ENCODE measurements around the gene PRAC1.
A peak's percentile ranks its signal among the peaks of the same experiment; 100 is the strongest.

The PRAC1 gene

DNA sequence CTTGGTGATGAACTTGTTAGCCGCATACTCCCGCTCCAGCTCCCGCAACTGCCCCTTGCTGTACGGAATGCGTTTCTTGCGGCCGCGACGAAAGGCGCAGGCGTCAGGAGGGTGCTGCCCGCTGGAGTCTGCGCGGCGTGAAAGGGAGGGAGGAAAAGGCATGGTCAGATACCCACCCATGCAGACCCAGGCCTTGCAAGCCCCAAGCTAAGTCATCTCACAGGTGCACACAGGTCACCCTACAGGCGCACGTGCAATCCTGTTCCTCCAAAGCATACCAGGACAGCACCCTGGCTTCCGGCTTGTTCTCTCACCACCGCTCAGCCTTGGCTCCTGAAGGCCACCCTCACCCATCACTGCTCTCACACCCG, 4.6 kb upstream of the PRAC1 start:
- Histone ChIP-seq H3K27ac (replicated peaks; ENCODE audit: low read length) (no peak overlapping the region), H3K27me3 (ENCODE audit: control insufficient read depth in 3 of 3, insufficient read depth in 3 of 3, low read depth in 1 of 3, low read length in 3 of 3) (peaks cover 69 to 99% (median 96%) of the 10 kb centered on the region in 3 experiments), H3K9me3 (replicated peaks in 1 of 2; ENCODE audit: control insufficient read depth in 2 of 2, insufficient read depth in 1 of 2, low read depth in 1 of 2, low read length in 2 of 2) (peaks cover 0 to 11% of the 10 kb centered on the region in 2 donors), H2AFZ (ENCODE audit: low read length) (no peak overlapping the region), H3K4me3 (ENCODE audit: low read length in 2 of 2) (peak overlapping the region in 1 of 2 donors; percentile 2), H3K36me3 (replicated peaks in 1 of 2; ENCODE audit: control insufficient read depth in 2 of 2, insufficient read depth in 2 of 2, low read length in 2 of 2) (no peaks in the 10 kb centered on the region), H2AK5ac (ENCODE audit: low read depth, low read length) (no peak overlapping the region), H4K8ac (ENCODE audit: low read depth, low read length) (no peak overlapping the region), H3K18ac (ENCODE audit: low read length) (no peak overlapping the region), H2BK120ac (ENCODE audit: low read depth, low read length) (no peak overlapping the region), H3K4me2 (ENCODE audit: insufficient read depth, low read length, poor library complexity, severe bottlenecking) (no peak overlapping the region), H4K91ac (ENCODE audit: low read depth, low read length, poor library complexity) (no peak overlapping the region), H2BK5ac (ENCODE audit: low read length) (no peak overlapping the region), H2BK15ac (ENCODE audit: low read length) (no peak overlapping the region), H3K9ac (ENCODE audit: low read depth, low read length, poor library complexity) (no peak overlapping the region), H3K23ac (ENCODE audit: low read depth, low read length, poor library complexity) (peak overlapping the region; percentile 67), H3K79me1 (ENCODE audit: low read depth, low read length) (no peaks in the 10 kb centered on the region), H3K4ac (ENCODE audit: low read length) (no peak overlapping the region), H2BK12ac (ENCODE audit: low read length) (no peak overlapping the region), H3K14ac (ENCODE audit: low read length) (no peak overlapping the region), H3K4me1 (ENCODE audit: control insufficient read depth in 2 of 2, insufficient read depth in 1 of 2, low read depth in 1 of 2, low read length in 2 of 2) (no peaks in the 10 kb centered on the region)
- DNase-seq (ENCODE audit: low spot score): no peak
- WGBS, 2 donors (ENCODE audit: extremely low coverage in 2 of 2, insufficient read length in 2 of 2, insufficient replicate concordance in 1 of 2): no CpG with 5 or more reads among the region's 20 CpGs

DNA sequence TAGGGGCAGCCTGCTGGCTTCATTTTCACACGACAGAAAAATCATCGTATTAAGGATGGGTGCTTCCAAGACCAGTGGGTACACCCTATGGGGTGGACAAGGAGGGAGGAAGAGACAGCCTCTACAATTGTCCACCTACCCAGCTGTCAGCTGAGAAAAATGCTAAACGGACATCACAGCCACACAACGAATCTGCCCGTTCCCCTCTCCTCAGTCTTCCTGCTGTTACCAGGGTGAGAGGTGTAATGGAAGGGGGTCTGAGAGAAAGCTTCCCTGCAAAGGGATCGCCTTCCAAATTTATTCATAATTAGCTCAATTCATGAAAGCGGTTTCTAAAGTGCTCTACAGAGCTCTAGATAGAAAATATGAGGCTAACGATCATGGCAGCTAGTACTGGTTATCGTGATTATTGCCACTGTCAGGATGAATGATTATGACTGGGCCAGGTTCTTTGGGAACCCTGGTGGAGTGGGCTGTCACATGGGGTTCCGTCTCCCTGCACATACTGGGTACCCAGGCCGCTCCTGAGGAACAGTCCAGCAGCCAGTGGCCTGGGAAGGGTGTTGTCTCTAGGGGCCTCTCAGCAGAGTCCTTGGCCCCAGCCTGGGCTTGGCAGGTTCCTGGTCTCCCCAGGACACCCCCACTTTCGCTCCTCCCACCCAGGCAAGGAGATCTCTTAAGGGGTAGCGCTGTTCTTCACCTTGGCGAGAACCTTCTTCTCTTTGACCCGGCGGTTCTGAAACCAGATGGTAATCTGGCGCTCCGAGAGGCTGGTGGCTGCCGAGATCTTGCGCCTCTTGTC, 4.0 kb upstream of the PRAC1 start:
- DNase-seq (ENCODE audit: low spot score): no peak
- no peak overlapping the region for H3K4me2 ChIP-seq (ENCODE audit: insufficient read depth, low read length, poor library complexity, severe bottlenecking)
- H3K4ac ChIP-seq (ENCODE audit: low read length): no peak overlapping the region
- no peak overlapping the region for H2AK5ac ChIP-seq (ENCODE audit: low read depth, low read length)
- no peak overlapping the region for H2BK15ac ChIP-seq (ENCODE audit: low read length)
- H3K9me3 ChIP-seq (replicated peaks in 1 of 2; ENCODE audit: control insufficient read depth in 2 of 2, insufficient read depth in 1 of 2, low read depth in 1 of 2, low read length in 2 of 2): peaks cover 0 to 11% of the 10 kb centered on the region in 2 donors
- no CpG with 5 or more reads among the region's 20 CpGs for WGBS, 2 donors (ENCODE audit: extremely low coverage in 2 of 2, insufficient read length in 2 of 2, insufficient replicate concordance in 1 of 2)
- peaks cover 70 to 99% (median 97%) of the 10 kb centered on the region in 3 experiments for H3K27me3 ChIP-seq (ENCODE audit: control insufficient read depth in 3 of 3, insufficient read depth in 3 of 3, low read depth in 1 of 3, low read length in 3 of 3)
- H2BK120ac ChIP-seq (ENCODE audit: low read depth, low read length): no peak overlapping the region
- H3K79me1 ChIP-seq (ENCODE audit: low read depth, low read length): no peaks in the 10 kb centered on the region
- no peak overlapping the region for H2BK5ac ChIP-seq (ENCODE audit: low read length)
- H2AFZ ChIP-seq (ENCODE audit: low read length): no peak overlapping the region
- H4K91ac ChIP-seq (ENCODE audit: low read depth, low read length, poor library complexity): no peak overlapping the region
- no peaks in the 10 kb centered on the region for H3K36me3 ChIP-seq (replicated peaks in 1 of 2; ENCODE audit: control insufficient read depth in 2 of 2, insufficient read depth in 2 of 2, low read length in 2 of 2)
- peak overlapping the region; percentile 67 for H3K23ac ChIP-seq (ENCODE audit: low read depth, low read length, poor library complexity)
- no peak overlapping the region for H3K14ac ChIP-seq (ENCODE audit: low read length)
- no peak overlapping the region for H3K4me3 ChIP-seq (ENCODE audit: low read length in 2 of 2)
- no peak overlapping the region for H4K8ac ChIP-seq (ENCODE audit: low read depth, low read length)
- no peak overlapping the region for H3K9ac ChIP-seq (ENCODE audit: low read depth, low read length, poor library complexity)
- no peaks in the 10 kb centered on the region for H3K4me1 ChIP-seq (ENCODE audit: control insufficient read depth in 2 of 2, insufficient read depth in 1 of 2, low read depth in 1 of 2, low read length in 2 of 2)
- H2BK12ac ChIP-seq (ENCODE audit: low read length): no peak overlapping the region
- H3K18ac ChIP-seq (ENCODE audit: low read length): no peak overlapping the region
- no peak overlapping the region for H3K27ac ChIP-seq (replicated peaks; ENCODE audit: low read length)

DNA sequence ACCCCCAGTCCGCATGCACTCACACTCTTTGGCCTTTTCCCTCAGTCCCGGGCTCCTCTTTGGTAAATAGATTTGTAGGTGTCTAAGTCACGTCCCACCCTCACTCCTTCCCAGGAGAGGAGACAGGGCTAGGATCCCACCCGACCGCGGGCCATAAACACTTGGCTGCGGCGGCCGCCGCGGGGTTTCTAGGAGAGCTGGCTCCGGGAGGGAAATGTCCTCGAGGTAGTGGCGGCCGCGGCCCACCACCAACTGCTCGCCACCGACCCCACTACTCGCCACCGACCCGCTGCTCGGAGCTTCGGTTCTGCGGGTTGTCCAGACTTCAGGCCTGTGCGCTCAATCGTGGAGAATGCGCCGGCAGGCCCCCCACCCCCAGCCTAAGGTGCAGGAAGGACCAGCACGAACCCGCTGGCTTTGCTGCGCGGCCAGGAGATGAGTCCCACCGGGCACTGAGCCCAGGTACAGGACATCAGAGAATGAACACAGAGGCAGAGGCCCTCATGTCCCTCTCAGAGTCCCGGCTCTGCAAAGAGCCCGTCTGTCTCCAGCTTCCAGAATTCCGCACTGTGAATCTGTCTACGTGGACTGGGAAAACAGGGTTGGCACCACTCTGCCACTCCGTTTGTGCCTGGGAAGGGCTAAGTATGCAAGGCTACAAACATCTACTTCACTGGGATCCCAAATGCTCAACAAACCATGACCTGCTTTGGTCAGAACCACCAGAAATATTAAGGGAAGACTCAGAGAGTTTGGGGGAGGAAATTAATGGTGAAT, 3.2 kb upstream of the PRAC1 start:
- Histone ChIP-seq H3K14ac (ENCODE audit: low read length) (no peak overlapping the region), H2AFZ (ENCODE audit: low read length) (no peak overlapping the region), H3K4me1 (ENCODE audit: control insufficient read depth in 2 of 2, insufficient read depth in 1 of 2, low read depth in 1 of 2, low read length in 2 of 2) (no peaks in the 10 kb centered on the region), H3K4me3 (ENCODE audit: low read length in 2 of 2) (no peak overlapping the region), H3K18ac (ENCODE audit: low read length) (no peak overlapping the region), H2BK5ac (ENCODE audit: low read length) (no peak overlapping the region), H3K27me3 (ENCODE audit: control insufficient read depth in 3 of 3, insufficient read depth in 3 of 3, low read depth in 1 of 3, low read length in 3 of 3) (peaks cover 76 to 100% (median 100%) of the 10 kb centered on the region in 3 experiments), H2AK5ac (ENCODE audit: low read depth, low read length) (no peak overlapping the region), H3K23ac (ENCODE audit: low read depth, low read length, poor library complexity) (no peak overlapping the region), H3K4me2 (ENCODE audit: insufficient read depth, low read length, poor library complexity, severe bottlenecking) (no peak overlapping the region), H3K9me3 (replicated peaks in 1 of 2; ENCODE audit: control insufficient read depth in 2 of 2, insufficient read depth in 1 of 2, low read depth in 1 of 2, low read length in 2 of 2) (peaks cover 0 to 15% of the 10 kb centered on the region in 2 donors), H3K79me1 (ENCODE audit: low read depth, low read length) (no peaks in the 10 kb centered on the region), H3K4ac (ENCODE audit: low read length) (no peak overlapping the region), H3K9ac (ENCODE audit: low read depth, low read length, poor library complexity) (no peak overlapping the region), H4K8ac (ENCODE audit: low read depth, low read length) (no peak overlapping the region), H3K36me3 (replicated peaks in 1 of 2; ENCODE audit: control insufficient read depth in 2 of 2, insufficient read depth in 2 of 2, low read length in 2 of 2) (no peaks in the 10 kb centered on the region), H4K91ac (ENCODE audit: low read depth, low read length, poor library complexity) (no peak overlapping the region), H2BK15ac (ENCODE audit: low read length) (no peak overlapping the region), H2BK120ac (ENCODE audit: low read depth, low read length) (no peak overlapping the region), H3K27ac (replicated peaks; ENCODE audit: low read length) (no peak overlapping the region), H2BK12ac (ENCODE audit: low read length) (no peak overlapping the region)
- WGBS, 2 donors (ENCODE audit: extremely low coverage in 2 of 2, insufficient read length in 2 of 2, insufficient replicate concordance in 1 of 2): no CpG with 5 or more reads among the region's 38 CpGs
- DNase-seq (ENCODE audit: low spot score): no peak

DNA sequence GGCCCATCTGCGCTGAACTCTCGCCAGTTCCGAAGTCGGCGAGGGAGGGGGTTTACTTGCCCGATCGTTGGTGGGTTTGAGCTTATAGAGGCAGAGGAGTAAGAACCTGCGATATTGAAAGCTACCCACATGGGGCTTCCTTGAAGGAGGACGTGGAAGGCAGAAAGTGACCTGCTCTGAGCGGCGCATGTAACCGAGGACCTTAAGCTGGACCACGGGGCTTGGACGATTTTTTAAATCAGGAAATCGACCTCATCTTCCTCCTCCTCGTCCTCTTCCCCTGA, 2.6 kb upstream of the PRAC1 start:
- peaks cover 79 to 100% (median 100%) of the 10 kb centered on the region in 3 experiments for H3K27me3 ChIP-seq (ENCODE audit: control insufficient read depth in 3 of 3, insufficient read depth in 3 of 3, low read depth in 1 of 3, low read length in 3 of 3)

More for the DNA sequence above, 2.6 kb upstream of the PRAC1 start:
- H2AK5ac ChIP-seq (ENCODE audit: low read depth, low read length): no peak overlapping the region
- H3K4ac ChIP-seq (ENCODE audit: low read length): no peak overlapping the region
- no peak overlapping the region for H3K23ac ChIP-seq (ENCODE audit: low read depth, low read length, poor library complexity)
- H3K18ac ChIP-seq (ENCODE audit: low read length): peak overlapping the region; percentile 49
- no peak overlapping the region for H3K9ac ChIP-seq (ENCODE audit: low read depth, low read length, poor library complexity)
- H4K91ac ChIP-seq (ENCODE audit: low read depth, low read length, poor library complexity): no peak overlapping the region
- H3K4me2 ChIP-seq (ENCODE audit: insufficient read depth, low read length, poor library complexity, severe bottlenecking): no peak overlapping the region
- no peak overlapping the region for H3K14ac ChIP-seq (ENCODE audit: low read length)
- no peak for DNase-seq (ENCODE audit: low spot score)
- H3K36me3 ChIP-seq (replicated peaks in 1 of 2; ENCODE audit: control insufficient read depth in 2 of 2, insufficient read depth in 2 of 2, low read length in 2 of 2): no peaks in the 10 kb centered on the region
- no peak overlapping the region for H4K8ac ChIP-seq (ENCODE audit: low read depth, low read length)
- H2BK15ac ChIP-seq (ENCODE audit: low read length): no peak overlapping the region
- H3K4me3 ChIP-seq (ENCODE audit: low read length in 2 of 2): no peak overlapping the region
- H2AFZ ChIP-seq (ENCODE audit: low read length): no peak overlapping the region
- no peaks in the 10 kb centered on the region for H3K4me1 ChIP-seq (ENCODE audit: control insufficient read depth in 2 of 2, insufficient read depth in 1 of 2, low read depth in 1 of 2, low read length in 2 of 2)
- peaks cover 0 to 15% of the 10 kb centered on the region in 2 donors for H3K9me3 ChIP-seq (replicated peaks in 1 of 2; ENCODE audit: control insufficient read depth in 2 of 2, insufficient read depth in 1 of 2, low read depth in 1 of 2, low read length in 2 of 2)
- no peaks in the 10 kb centered on the region for H3K79me1 ChIP-seq (ENCODE audit: low read depth, low read length)
- H2BK120ac ChIP-seq (ENCODE audit: low read depth, low read length): no peak overlapping the region
- no peak overlapping the region for H3K27ac ChIP-seq (replicated peaks; ENCODE audit: low read length)
- WGBS, 2 donors (ENCODE audit: extremely low coverage in 2 of 2, insufficient read length in 2 of 2, insufficient replicate concordance in 1 of 2): no CpG with 5 or more reads among the region's 16 CpGs
- H2BK5ac ChIP-seq (ENCODE audit: low read length): no peak overlapping the region
- no peak overlapping the region for H2BK12ac ChIP-seq (ENCODE audit: low read length)
